SKM-1 (cell line): Measurements from ENCODE around the gene DAZL.

Experiments
- DNase-seq: peaks from one replicate; lab custom pipeline; 2025; ENCODE audit not compliant: unreplicated experiment; lab: John Stamatoyannopoulos, UW

The DAZL gene

GRCh38 chr3:16546186-16547010, 58.8 kb downstream of the DAZL start:
- no peak for DNase-seq

- DNase-seq, result no peak
These were observed 59.6 kb downstream of the DAZL start for GRCh38 chr3:16545413-16546185.

GRCh38 chr3:16543242-16543864, 61.9 kb downstream of the DAZL start:
- DNase-seq, result no peak

GRCh38 chr3:16538507-16538906, 66.7 kb downstream of the DAZL start:
- DNase-seq, result no peak

GRCh38 chr3:16536996-16537395, 68.2 kb downstream of the DAZL start:
- DNase-seq, result no peak
